HPDE6-E6E7 (cell line): Measurements from ENCODE around the gene OR4M1.
"Not testable (repeated sequence)": the region's sequence is repeated elsewhere in the genome, so short reads cannot be mapped to it uniquely, and the experiment has no call there.

ENCODE experiments used
- DNase-seq: peaks from one replicate; pipeline ENCODE4 v3.0.0; 2011; ENCODE audit warnings: missing footprints; ENCODE audit errors: extremely low spot score

OR4M1 gene, protein sequence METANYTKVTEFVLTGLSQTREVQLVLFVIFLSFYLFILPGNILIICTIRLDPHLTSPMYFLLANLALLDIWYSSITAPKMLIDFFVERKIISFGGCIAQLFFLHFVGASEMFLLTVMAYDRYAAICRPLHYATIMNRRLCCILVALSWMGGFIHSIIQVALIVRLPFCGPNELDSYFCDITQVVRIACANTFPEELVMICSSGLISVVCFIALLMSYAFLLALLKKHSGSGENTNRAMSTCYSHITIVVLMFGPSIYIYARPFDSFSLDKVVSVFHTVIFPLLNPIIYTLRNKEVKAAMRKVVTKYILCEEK

DNA sequence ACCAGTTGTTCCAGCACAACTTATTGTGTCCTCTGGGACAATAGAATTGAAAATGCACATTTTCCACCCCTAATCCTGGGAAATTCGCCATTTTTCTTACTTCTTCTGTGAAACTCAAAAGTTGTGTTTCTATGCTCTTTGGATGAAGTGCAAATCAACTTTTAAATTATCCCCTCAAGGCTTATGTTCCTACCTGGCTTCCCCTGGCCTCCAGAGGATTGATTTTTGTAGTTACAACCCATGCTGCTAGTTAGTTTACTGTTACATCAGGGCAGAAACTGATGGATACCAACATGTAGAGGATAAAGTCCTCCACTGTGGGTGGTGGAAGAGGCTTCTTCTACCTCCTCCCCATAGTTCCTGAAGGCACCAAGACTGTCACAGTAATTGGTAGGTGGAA lies at the start of gene OR4M1:
TSS of gene OR4M1 (plus strand) at position 301 of the 400 bp plus-strand sequence. CDS start 6,819 bp downstream, outside the sequence.
- not testable (repeated sequence) for DNase-seq

DNA sequence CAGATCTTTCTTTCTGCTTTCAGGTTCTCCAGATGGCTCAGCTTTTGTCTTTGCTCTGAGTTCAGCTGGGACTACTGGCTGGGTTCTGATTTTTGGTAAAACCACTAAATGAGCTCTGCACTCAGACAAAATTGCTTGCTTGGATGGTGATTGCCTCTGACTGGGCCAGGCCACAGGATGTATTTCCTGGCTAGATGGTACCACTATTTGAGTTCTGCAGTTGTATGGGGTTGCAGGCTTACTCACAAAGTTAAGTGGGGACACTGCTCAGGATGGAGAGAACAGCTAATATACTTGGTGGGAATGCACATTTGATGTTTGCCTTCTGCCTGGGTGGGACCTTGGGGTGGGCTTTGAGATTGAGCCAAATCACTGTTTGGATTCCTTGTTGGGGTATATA lies 43.9 kb upstream of the OR4M1 start:
- no peak for DNase-seq

DNA sequence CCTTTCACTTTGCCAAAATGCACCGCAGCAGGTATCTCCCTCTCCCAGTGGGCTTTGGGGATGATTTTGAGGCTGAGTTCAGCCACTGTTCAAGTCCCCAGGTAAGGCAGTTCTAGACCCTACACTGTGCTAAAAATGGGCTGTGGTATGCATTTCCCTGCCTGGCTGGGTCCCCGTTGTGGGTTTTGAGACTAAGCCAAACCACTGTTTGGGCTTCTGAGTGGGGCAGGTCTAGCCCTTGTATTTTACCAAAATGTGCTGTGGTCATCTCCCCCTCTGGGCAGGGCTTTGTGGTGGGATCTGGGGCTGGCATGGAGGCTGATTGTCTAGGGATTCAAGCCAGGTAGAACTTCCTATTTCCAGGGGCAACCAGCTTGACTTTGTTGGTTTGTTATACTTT lies 43.5 kb upstream of the OR4M1 start:
- DNase-seq, result no peak

DNA sequence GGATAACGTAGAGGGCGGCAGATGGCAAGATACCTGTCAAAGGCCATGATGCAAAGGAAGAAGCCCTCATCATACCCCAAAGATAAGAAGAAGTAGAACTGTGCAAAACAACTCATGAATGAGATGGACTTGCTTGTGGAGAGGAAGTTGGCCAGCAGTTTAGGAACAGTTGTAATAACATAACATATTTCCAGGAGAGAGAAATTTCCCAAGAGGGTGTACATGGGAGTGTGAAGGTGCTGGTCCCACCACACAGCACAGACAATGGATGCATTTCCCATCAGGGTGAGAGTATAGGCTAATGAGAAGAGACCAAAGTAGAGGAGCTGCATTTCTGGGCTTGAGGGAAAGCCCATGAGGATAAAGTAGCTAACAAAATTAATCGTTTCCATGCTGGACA lies 39.4 kb upstream of the OR4M1 start:
- not testable (repeated sequence) for DNase-seq

DNA sequence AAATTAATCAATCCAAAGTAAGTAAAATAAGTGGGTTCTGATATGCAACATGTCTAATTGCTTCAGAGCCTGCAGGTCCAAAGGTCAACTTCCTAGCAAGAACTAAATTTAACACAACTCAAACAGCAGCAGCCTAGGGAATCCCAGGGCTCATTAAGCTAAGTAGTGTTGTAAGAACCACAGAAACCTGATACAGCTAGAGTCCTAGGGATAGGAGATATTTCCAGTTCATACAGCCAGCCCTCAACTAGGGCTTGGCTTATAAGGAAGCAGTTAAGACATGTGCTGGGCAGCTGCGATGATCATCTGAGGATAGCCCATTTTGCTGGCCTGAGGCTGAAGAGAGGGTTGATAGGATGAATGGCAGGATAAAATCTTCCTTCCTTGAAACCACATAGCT lies 30.0 kb upstream of the OR4M1 start, which contains the start of gene OR4Q3:
TSS of gene OR4Q3 (plus strand) at position 316 of the 400 bp plus-strand sequence.
- DNase-seq, result no peak

DNA sequence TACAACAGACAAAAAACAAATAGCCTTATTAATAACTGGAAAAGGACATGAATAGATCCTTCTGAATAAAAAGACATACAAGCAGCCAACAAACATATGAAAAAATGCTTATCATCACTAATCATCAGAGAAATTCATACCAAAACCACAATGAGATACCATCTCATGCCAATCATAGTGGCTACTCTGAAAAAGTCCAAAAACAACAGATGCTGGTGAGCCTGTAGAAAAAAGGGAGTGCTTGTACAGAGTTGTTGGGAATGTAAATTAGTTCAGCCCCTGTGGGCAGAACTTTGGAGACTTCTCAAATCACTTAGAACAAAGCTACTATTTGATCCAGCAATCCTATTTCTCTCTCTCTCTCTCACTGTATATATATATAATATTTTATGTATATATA lies 21.0 kb upstream of the OR4M1 start:
- not testable (repeated sequence) for DNase-seq

DNA sequence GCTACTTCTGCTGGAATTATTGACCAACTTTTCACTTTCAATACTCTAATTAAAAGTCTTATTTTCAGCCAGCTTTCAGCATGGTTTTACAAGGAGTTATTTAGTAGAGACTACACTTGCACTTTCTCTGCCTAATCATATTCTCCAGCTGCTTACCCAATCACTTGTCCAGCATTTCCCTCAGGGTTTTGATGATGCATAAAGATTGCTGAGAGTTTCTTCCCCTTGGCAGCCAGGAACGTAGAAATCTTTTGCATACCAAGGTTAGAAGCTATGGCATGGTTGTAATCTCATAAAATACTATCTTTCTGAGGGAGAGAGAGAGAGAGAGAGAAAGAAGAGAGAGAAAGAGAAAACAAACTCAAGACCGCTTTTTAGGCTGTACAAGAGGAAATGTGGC lies 19.1 kb upstream of the OR4M1 start:
- DNase-seq, result no peak

DNA sequence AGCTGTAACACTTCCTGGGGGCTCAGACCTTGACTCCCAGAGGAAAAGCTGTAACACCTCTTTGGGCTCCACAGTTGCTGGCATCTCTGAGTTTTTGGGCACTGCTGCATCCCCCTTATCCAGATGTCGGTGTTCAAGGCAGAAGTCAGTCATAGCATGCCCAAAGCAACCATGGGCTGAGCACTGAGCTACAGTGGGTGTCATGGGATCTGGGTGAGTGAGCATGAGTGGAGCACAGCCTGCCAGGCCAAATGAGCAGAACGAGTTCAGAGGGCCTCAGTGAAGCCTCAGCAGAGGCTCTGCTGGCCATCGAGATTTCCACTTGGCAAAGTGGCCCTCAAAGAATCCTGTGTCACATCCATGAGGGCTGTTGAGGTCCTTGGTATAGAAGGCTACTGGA lies 1.8 kb upstream of the OR4M1 start:
- not testable (repeated sequence) for DNase-seq

DNA sequence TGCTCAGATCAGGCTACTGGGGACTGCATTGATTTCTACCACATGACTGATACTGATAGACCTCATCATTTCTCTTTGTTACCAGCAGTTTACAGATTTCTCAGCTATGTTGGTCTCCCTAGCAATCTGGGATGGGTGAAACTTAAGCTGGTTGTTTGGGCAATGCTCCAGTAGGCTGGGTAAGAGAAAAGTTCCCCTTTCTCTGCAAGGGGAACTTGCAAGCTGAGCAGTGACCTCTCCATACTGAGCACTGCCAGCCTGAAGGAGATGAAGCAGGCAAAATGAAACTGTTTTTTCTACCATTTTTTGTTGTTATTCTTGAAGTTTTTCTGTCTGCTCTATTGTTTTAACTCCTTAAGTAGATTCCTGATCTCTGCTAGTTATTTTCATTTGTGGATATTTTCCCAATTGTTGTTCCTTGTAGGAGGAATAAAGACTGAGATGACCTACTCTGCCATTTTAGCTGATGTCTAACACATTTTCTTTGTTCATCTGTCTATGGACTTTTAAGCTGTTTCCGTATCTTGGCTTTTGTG lies 1.3 kb upstream of the OR4M1 start:
- DNase-seq, result no peak

DNA sequence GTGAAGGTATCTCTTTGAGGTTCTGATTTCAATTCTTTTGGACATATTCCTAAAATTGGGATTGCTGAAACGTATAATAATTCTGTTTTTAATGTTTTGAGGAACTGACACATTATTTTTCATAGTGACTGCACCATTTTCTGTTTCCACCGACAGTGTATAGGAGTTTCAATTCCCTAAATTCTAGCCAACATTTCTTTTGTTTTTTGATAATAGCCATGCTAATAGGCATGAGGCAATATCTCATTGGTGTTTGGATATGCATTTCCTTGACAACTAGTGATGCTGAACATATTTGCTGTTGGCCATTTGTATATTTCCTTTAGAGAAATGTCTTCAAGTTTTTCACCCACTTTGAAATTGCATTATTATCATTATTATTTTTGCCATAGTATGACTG lies 850 bp upstream of the OR4M1 start:
- not testable (repeated sequence) for DNase-seq

DNA sequence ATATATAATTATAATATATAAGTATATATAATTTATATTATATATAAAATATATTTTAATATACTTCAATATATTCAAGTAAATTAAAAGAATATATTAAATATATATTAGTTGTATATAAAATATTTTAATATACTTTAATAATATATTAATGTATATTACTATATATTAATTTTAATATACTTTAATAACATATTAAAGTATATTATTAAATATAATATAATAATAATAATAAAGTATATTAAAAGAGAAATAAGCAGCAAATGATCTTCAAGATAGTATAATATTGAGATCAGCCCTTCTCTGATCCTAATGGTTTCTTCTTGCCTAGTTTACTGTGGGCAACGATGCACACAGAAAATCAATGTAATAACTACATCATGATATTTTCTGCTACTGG lies 2.3 kb downstream of the OR4M1 start:
- DNase-seq, result no peak

DNA sequence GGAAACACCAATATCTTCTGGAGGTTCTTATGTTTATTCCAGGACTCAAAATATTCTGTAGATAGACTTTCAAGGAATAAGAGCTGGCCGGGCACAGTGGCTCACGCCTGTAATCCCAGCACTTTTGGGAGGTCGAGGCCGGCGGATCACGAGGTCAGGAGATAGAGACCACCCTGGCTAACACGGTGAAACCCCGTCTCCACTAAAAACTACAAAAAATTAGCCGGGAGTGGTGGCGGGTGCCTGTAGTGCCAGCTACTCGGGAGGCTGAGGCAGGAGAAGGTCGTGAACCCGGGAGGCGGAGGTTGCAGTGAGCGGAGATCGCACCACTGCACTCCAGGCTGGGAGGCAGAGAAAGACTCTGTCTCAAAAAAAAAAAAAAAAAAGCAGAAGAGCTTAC lies 12.5 kb downstream of the OR4M1 start:
- DNase-seq, result not testable (repeated sequence)

DNA sequence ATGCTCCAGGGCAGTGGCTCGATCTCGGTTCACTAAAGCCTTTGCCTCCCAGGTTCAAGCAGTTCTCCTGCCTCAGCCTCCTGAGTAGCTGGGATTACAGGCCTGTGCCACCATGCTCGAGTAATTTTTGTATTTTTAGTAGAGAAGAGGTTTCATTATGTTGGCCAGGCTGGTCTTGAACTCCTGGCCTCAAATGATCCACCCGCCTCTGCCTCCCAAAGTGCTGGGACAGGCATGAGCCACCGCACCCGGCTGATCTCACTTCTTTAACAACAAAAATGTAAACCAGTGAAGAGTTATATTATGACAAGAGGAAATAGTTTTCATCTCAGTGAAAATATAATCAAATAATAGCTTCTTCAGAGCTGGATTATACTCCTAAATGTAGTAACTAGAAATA lies 14.0 kb downstream of the OR4M1 start:
- DNase-seq, result not testable (repeated sequence)

DNA sequence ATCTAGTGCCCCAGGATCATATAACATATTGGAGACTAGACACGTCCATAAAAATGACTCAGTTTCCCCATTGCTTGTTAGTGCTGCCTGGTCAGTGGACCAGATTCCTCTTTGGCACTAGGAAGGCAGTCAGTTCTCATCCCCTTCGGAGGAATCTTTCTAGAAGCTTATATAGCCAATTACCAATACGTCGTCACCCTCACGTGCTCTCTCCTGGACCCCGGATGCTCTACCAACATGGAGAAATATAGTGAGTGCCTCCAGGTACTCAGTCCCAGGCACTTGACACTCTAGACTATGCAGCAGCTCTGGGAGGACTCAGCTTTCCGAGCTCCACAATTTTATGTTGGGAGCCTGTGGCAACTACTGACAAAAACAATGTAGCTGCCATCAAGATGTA lies 14.8 kb downstream of the OR4M1 start:
- DNase-seq, result not testable (repeated sequence)

DNA sequence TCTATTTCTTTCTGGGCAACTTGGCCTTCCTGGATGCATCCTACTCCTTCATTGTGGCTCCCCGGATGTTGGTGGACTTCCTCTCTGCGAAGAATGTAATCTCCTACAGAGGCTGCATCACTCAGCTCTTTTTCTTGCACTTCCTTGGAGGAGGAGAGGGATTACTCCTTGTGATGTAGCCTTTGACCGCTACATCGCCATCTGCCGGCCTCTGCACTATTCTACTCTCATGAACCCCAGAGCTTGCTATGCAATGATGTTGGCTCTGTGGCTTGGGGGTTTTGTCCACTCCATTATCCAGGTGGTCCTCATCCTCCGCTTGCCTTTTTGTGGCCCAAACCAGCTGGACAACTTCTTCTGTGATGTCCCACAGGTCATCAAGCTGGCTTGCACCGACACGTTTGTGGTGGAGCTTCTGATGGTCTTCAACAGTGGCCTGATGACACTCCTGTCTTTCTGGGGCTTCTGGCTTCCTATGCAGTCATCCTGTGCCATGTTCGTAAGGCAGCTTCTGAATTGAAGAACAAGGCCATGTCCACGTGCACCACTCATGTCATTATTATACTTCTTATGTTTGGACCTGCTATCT lies 23.3 kb downstream of the OR4M1 start:
- not testable (repeated sequence) for DNase-seq

DNA sequence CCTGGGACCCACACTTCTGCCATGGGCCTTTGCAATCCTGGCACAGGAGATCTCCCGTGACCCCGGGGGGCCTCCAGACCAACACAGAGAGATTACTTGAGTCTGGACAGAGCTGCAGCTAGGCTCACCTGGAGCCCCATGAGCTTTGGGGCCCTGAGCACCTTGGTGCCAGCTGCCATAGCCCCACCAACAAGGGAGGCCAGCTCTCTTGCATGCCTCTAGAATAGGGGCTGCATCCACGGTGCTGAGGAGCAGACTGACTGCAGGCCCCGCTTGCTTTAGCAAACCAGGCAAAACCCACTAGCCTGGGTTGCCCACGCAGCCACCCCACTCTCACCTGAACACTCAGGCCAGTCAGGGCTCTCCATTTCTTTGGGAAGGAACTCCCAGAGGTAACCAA lies 26.6 kb downstream of the OR4M1 start:
- no peak for DNase-seq

DNA sequence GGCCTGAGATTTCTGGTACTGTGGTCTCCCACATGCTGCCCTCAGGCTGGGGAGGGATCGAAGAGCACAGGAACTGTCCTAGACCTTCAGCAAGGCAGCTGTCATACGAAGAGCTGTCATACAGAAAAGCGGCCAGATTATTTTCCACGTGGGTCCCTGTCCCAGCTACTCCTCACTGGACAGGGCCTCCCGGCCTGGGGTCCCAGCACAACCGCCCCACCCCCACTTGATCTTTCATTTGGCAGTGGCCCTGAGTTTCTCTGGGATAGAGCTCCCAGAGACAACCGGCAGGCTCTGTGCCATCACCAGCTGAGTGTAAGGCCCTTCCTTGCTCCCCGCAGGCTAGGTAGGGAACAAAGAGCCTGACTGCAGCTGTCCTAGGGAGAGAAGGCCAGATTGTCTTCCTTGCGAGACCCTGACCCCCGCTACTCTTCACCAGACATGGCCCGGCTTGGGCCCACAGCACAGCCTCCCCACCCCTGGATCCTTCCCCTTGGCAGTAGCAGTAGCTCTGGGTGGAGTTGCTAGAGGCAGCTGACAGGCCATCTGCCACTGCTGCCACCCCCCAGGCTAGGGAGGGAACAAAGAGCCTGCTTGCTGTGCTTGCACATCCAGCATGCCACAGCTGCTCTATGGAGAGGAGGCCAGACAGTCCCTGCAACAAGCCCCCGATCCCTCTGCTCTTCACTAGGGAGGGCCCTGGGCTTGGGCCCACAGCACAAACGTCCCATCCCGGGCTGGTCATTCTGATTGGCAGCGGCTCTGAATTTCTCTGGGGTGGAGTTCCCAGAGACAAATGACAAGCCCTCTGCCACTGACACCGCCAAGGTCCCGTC lies 27.2 kb downstream of the OR4M1 start:
- no peak for DNase-seq

DNA sequence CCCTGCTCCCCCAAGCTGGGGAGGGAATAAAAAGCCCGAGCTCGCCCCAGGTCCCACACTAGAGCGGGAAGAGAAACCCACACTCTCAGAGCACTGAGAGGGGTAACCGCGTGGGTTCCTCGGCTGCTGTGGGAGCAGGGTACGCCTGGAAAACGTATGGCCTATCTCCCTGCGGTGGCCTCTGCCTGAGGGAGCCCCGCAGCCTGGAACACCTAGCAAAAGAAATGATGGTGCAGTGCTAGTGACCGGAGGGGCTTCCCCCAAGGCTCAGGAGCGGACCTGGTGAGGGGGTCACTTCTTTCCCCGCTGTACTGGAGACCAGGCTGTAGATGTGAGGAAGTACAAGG lies 27.8 kb downstream of the OR4M1 start:
- no peak for DNase-seq

DNA sequence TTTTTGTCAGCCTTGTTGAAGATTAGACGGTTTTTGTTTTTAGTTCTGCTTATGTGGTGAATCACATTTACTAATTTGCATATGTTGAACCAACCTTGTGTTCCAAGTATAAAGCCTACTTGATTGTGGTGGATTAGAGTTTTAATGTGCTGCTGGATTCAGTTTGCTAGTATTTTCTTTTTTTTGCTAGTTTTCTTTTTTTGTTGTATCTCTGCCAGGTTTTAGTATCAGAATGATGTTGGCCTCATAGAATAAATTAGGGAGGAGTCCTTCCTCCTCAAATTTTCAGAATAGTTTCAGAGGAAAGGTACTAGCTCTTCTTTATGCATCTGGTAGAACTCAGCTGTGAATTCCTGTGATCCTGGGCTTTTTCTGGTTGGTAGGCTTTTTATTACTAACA lies 30.2 kb downstream of the OR4M1 start, which contains the start of gene OR4N2:
TSS of gene OR4N2 (plus strand) at position 301 of the 400 bp plus-strand sequence. CDS start 23,679 bp downstream, outside the sequence.
- DNase-seq, result not testable (repeated sequence)

DNA sequence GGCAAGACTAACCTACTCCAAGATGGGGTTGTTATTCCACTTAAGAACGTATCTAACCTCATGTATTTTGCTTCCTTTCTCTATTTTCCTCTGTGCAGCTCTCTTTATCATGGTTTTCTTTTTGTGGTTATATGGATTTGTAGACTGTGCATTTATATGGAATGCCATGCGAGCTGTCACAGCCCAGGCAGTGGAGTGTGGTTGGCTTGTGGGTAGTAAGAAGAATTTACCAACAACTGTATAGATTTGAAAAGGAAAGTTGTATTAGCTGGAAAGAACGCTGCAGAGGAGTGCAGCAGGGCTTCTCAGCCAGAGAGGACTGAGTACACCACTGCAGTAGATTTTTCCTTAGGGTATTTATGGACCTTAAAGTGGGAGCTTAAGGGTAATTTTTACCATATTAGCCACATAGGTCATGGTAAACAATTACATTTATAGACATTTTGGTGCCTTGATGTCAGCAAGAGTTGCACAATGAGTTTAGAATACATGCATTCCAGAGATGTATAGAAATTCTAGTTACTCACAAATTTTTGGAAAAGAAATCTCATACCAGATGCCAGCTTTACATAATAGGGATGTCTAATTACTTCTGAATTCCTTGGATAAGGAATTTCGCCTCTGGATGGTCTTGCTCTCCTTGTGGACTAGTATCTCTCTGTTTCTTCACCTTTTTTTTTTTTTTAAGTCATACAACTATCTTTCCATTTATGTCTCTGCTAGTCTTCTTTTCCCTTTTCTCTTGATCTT lies 40.0 kb downstream of the OR4M1 start:
- DNase-seq, result not testable (repeated sequence)

DNA sequence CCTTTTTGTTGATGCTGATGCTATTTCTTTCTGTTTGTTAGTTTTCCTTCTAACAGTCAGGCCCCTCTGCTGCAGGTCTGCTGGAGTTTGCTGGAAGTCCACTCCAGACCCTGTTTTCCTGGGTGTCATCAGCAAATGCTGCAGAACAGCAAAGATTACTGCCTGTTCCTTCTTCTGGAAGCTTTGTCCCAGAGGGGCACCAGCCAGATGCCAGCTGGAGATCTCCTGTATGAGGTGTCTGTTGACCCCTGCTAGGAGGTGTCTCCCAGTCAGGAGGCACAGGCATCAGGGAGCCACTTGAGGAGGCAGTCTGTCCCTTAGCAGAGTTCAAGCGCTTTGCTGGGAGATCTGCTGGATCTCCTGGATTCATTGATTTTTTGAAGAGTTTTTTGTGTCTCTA lies 46.6 kb downstream of the OR4M1 start:
- not testable (repeated sequence) for DNase-seq
